ENCODE data around the gene RSPO4. TPM values are rescaled to one million over a fixed set of nuclear protein-coding genes. Genes with fewer than 3 reads are reported as not detected.

RSPO4 gene
- total and polyA plus RNA-seq, 2 donors (not counting 3 experiments of a cell fraction or from before 2014, with no cell fraction given) = not detected

DNA sequence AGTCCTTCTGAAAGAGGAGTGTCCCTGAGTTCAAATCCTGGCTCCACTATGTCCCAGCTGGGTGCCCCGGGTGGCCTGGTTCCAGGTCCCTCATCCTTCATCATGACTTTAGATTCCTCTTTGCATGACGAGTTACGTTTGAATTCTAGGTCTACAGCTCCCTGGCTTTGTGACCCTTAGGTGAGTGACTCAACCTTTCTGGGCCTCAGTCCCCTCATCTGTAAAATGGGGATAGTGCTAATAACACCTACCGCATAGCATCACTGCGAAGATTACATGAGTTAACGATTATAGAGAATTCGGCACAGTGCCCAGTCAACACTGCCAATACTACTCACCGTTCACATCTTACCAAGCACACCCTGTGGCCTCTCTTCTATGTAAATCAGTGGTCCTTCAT lies 39.4 kb downstream of the RSPO4 start:
- BruUV-seq (replicated peaks) = no TSS peak
- intact Hi-C loops (cut with micrococcal nuclease) = no loop called here
- Histone ChIP-seq H3K9me3 (replicated peaks; ENCODE audit: control insufficient read depth, insufficient read depth, low read length) (no peaks in the 10 kb centered on the region), H3K27me3 (ENCODE audit: control insufficient read depth in 2 of 2, insufficient read depth in 2 of 2, low read length in 2 of 2) (peaks cover 0 to 2% of the 10 kb centered on the region in 2 experiments), H2AFZ (ENCODE audit: low read depth, low read length) (no peak overlapping the region), H3K9ac (replicated peaks; ENCODE audit: extremely low read depth, insufficient read depth, low read length) (no peak overlapping the region), H3K9me1 (replicated peaks; ENCODE audit: control insufficient read depth, extremely low read depth, insufficient read depth, low read length) (no peaks in the 10 kb centered on the region), H3K79me2 (ENCODE audit: control insufficient read depth, insufficient read depth, low read length) (no peaks in the 10 kb centered on the region), H3K4me2 (ENCODE audit: insufficient read depth, low read length) (no peak overlapping the region), H4K20me1 (replicated peaks; ENCODE audit: control insufficient read depth, extremely low read depth, insufficient read depth, low read length) (no peaks in the 10 kb centered on the region), H3K36me3 (ENCODE audit: control insufficient read depth in 2 of 2, extremely low read depth in 1 of 2, insufficient read depth in 2 of 2, low read length in 2 of 2) (no peaks in the 10 kb centered on the region), H3K27ac (ENCODE audit: insufficient read depth, low read depth, low read length) (no peak overlapping the region), H3K4me3 (replicated peaks in 1 of 3; ENCODE audit: insufficient read depth in 1 of 3, low read depth in 1 of 3, low read length in 3 of 3) (no peak overlapping the region), H3K4me1 (ENCODE audit: control insufficient read depth, extremely low read depth, insufficient read depth, low read length) (no peaks in the 10 kb centered on the region)
- POLR2A ChIA-PET = no interaction called here
- DNase-seq (ENCODE audit: low read depth, low spot score) = no peak
- TF ChIP-seq POLR2AphosphoS5 (IDR thresholded peaks at IDR 0.05; ENCODE audit: insufficient read depth, low read depth, low read length) (no peak), MYC (IDR thresholded peaks at IDR 0.05; ENCODE audit: low read depth, low read length) (no peak), POLR2A (IDR thresholded peaks at IDR 0.05; ENCODE audit: low read depth, low read length) (no peak), FOS (IDR thresholded peaks at IDR 0.05; ENCODE audit: borderline replicate concordance, insufficient read depth, low read length) (no peak), JUN (IDR thresholded peaks at IDR 0.05; ENCODE audit: borderline replicate concordance, insufficient read depth, insufficient read length, low read depth) (no peak), EZH2 (IDR thresholded peaks at IDR 0.05; ENCODE audit: borderline replicate concordance, low read depth, low read length, severe bottlenecking) (no peak), GATA2 (IDR thresholded peaks at IDR 0.05; ENCODE audit: insufficient read depth, insufficient read length, low read depth, low read length) (no peak)
- TF ChIP-seq, protein P1, sequence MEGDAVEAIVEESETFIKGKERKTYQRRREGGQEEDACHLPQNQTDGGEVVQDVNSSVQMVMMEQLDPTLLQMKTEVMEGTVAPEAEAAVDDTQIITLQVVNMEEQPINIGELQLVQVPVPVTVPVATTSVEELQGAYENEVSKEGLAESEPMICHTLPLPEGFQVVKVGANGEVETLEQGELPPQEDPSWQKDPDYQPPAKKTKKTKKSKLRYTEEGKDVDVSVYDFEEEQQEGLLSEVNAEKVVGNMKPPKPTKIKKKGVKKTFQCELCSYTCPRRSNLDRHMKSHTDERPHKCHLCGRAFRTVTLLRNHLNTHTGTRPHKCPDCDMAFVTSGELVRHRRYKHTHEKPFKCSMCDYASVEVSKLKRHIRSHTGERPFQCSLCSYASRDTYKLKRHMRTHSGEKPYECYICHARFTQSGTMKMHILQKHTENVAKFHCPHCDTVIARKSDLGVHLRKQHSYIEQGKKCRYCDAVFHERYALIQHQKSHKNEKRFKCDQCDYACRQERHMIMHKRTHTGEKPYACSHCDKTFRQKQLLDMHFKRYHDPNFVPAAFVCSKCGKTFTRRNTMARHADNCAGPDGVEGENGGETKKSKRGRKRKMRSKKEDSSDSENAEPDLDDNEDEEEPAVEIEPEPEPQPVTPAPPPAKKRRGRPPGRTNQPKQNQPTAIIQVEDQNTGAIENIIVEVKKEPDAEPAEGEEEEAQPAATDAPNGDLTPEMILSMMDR (IDR thresholded peaks at IDR 0.05; ENCODE audit: extremely low read depth in 1 of 2, insufficient read depth in 1 of 2, low read depth in 1 of 2, low read length in 2 of 2) = no peak
- TF ChIP-seq, protein P2, sequence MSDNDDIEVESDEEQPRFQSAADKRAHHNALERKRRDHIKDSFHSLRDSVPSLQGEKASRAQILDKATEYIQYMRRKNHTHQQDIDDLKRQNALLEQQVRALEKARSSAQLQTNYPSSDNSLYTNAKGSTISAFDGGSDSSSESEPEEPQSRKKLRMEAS (IDR thresholded peaks at IDR 0.05; ENCODE audit: insufficient read depth, insufficient read length) = no peak
- no peak for FAIRE-seq
- CTCF ChIA-PET = interaction anchor here (0.7 kb wide), 1 partner anchor 144 kb away, joined by 3 read pairs; no protein-coding TSS in a partner anchor
- dilution Hi-C loops (cut with MboI; ENCODE audit: extremely low pct_ligation_motif_present, low sequenced_read_pairs) = no loop called here
